Neural cell (in vitro differentiated cells): ENCODE data around the gene ERC2. TPM values are rescaled to one million over a fixed set of nuclear protein-coding genes. Genes with fewer than 3 reads are reported as not detected.

Experiments
- H2AFZ ChIP-seq: fragments of 200-600, 300-800 bp; sonication (generic), shearing (Covaris generic); 2 replicates; pipeline ENCODE4 v1.6.0; 2014; ENCODE audit warnings: low read depth, mild to moderate bottlenecking, antibody characterized with exemption, low read length, moderate library complexity
- H3F3A ChIP-seq: fragments of 200-600 bp; shearing (Covaris generic); 2 replicates; pipeline ENCODE4 v1.6.1; 2016; ENCODE audit warnings: mild to moderate bottlenecking, moderate library complexity, mixed read lengths, antibody characterized with exemption, low read length; ENCODE audit not compliant: insufficient read depth, poor library complexity, severe bottlenecking
- H3K27ac ChIP-seq: fragments of 200-600, 300-800 bp; sonication (generic), shearing (Covaris generic); 2 replicates; pipeline ENCODE4 v1.5.1; 2014; ENCODE audit warnings: mild to moderate bottlenecking, low read length, moderate library complexity
- H3K27me3 ChIP-seq: fragments of 300-800, 200-600 bp; sonication (generic), shearing (Covaris generic); 2 replicates; pipeline ENCODE4 v1.6.0; 2014; ENCODE audit warnings: mild to moderate bottlenecking, low read depth, low read length, moderate library complexity; ENCODE audit not compliant: insufficient read depth
- H3K36me3 ChIP-seq: fragments of 300-800, 200-600 bp; sonication (generic), shearing (Covaris generic); 2 replicates; pipeline ENCODE4 v1.5.1; 2014; ENCODE audit warnings: mild to moderate bottlenecking, antibody characterized with exemption, low read length, moderate library complexity; ENCODE audit not compliant: insufficient read depth
- H3K4me2 ChIP-seq: fragments of 300-800, 200-600 bp; sonication (generic), shearing (Covaris generic); 2 replicates; pipeline ENCODE4 v1.6.0; 2014; ENCODE audit warnings: mild to moderate bottlenecking, low read length
- H3K4me3 ChIP-seq: fragments of 300-800, 200-600 bp; sonication (generic), shearing (Covaris generic); 2 replicates; pipeline ENCODE4 v1.5.1; 2014; ENCODE audit warnings: mild to moderate bottlenecking, low read length, moderate library complexity
- H3K79me2 ChIP-seq: fragments of 200-600 bp; shearing (Covaris generic); replicated peaks from 2 replicates; pipeline ENCODE4 v1.6.0; 2014; ENCODE audit warnings: mild to moderate bottlenecking, low read length, moderate library complexity; ENCODE audit not compliant: insufficient read depth
- H3K9ac ChIP-seq: fragments of 300-800, 200-600 bp; sonication (generic), shearing (Covaris generic); 2 replicates; pipeline ENCODE4 v1.6.1; 2016; ENCODE audit warnings: mild to moderate bottlenecking, low read length, mixed read lengths
- H3K9me2 ChIP-seq: fragments of 200-600 bp; shearing (Covaris generic); 2 replicates; pipeline ENCODE4 v1.6.1; 2016; ENCODE audit warnings: mild to moderate bottlenecking, low read length, mixed read lengths; ENCODE audit not compliant: insufficient read depth
- H3K9me3 ChIP-seq: fragments of 200-600, 300-800 bp; sonication (generic), shearing (Covaris generic); 2 replicates; pipeline ENCODE4 v1.6.1; 2016; ENCODE audit warnings: mild to moderate bottlenecking, mixed run types, low read length, moderate library complexity, mixed read lengths
- H4K20me1 ChIP-seq: fragments of 200-600 bp; shearing (Covaris generic); 2 replicates; pipeline ENCODE4 v1.6.1; 2016; ENCODE audit warnings: mild to moderate bottlenecking, mixed run types; ENCODE audit not compliant: insufficient read depth
- CTCF ChIP-seq: fragments of 450-650 bp; IDR thresholded peaks from 2 replicates; pipeline ENCODE4 v1.5.1; 2014; ENCODE audit warnings: antibody characterized with exemption, mild to moderate bottlenecking, moderate library complexity; ENCODE audit not compliant: poor library complexity, severe bottlenecking
- EP300 ChIP-seq: fragments of 450-650 bp; conservative IDR thresholded peaks from 2 replicates; pipeline ENCODE4 v1.6.1; 2014; ENCODE audit warnings: antibody characterized with exemption, mild to moderate bottlenecking, moderate library complexity; ENCODE audit not compliant: poor library complexity, severe bottlenecking
- EZH2 ChIP-seq: fragments of 200-600, 300-800 bp; shearing (Covaris generic), sonication (generic); IDR thresholded peaks from 2 replicates; pipeline ENCODE4 v1.6.1; 2014; ENCODE audit warnings: antibody characterized with exemption, low read length, borderline replicate concordance, mild to moderate bottlenecking; ENCODE audit not compliant: insufficient read depth, poor library complexity, severe bottlenecking
- MXI1 ChIP-seq: fragments of 450-650 bp; conservative IDR thresholded peaks from 2 replicates; pipeline ENCODE4 v1.6.1; 2014; ENCODE audit warnings: antibody characterized with exemption, mild to moderate bottlenecking; ENCODE audit not compliant: poor library complexity, severe bottlenecking
- POLR2AphosphoS5 ChIP-seq: IDR thresholded peaks from 2 replicates; pipeline ENCODE4 v1.6.1; 2012
- RAD21 ChIP-seq: fragments of 450-650 bp; conservative IDR thresholded peaks from 2 replicates; pipeline ENCODE4 v1.6.1; 2014; ENCODE audit warnings: antibody characterized with exemption, mild to moderate bottlenecking, moderate library complexity
- REST ChIP-seq: IDR thresholded peaks from 2 replicates; pipeline ENCODE4 v1.6.1; 2012; ENCODE audit warnings: borderline replicate concordance
- SMC3 ChIP-seq: fragments of 450-650 bp; conservative IDR thresholded peaks from 2 replicates; pipeline ENCODE4 v1.6.1; 2014; ENCODE audit warnings: antibody characterized with exemption, mild to moderate bottlenecking, moderate library complexity; ENCODE audit not compliant: poor library complexity
- TAF1 ChIP-seq: IDR thresholded peaks from 2 replicates; pipeline ENCODE4 v1.6.1; 2012; ENCODE audit warnings: low read depth
- polyA plus RNA-seq: library from polyadenylated mRNA; depleted of rRNA; stranded (reverse); fragments of >200 nt; gene quantifications from 2 replicates; pipeline ENCODE4 v1.2.3, GENCODE V29; 2014

ERC2 gene
- polyA plus RNA-seq, 1 donor from 2014 or later = 60.4 TPM

GRCh38 chr3:55619046-55619808, 849.0 kb downstream of the ERC2 start:
- Histone ChIP-seq H3K4me2 (no peak overlapping the region), H3K9ac (no peak overlapping the region), H3K27ac (no peak overlapping the region), H4K20me1 (no peaks in the 10 kb centered on the region), H3F3A (no peaks in the 10 kb centered on the region), H3K9me3 (no peaks in the 10 kb centered on the region), H2AFZ (no peak overlapping the region), H3K4me3 (no peak overlapping the region), H3K9me2 (no peaks in the 10 kb centered on the region), H3K36me3 (no peaks in the 10 kb centered on the region), H3K27me3 (no peaks in the 10 kb centered on the region), H3K79me2 (no peaks in the 10 kb centered on the region)
- TF ChIP-seq EZH2 = no peak
- no peak for TF ChIP-seq SMC3
- TF ChIP-seq TAF1 = no peak
- TF ChIP-seq EP300 = no peak
- TF ChIP-seq POLR2AphosphoS5 = no peak
- TF ChIP-seq RAD21 = no peak
- TF ChIP-seq CTCF = no peak
- TF ChIP-seq MXI1 = no peak
- no peak for TF ChIP-seq REST

GRCh38 chr3:55617385-55617784, 850.9 kb downstream of the ERC2 start:
- Histone ChIP-seq H3K9me3 (no peaks in the 10 kb centered on the region), H3K27ac (no peak overlapping the region), H3K9ac (no peak overlapping the region), H3K36me3 (no peaks in the 10 kb centered on the region), H3F3A (no peaks in the 10 kb centered on the region), H2AFZ (no peak overlapping the region), H4K20me1 (no peaks in the 10 kb centered on the region), H3K9me2 (no peaks in the 10 kb centered on the region), H3K4me2 (no peak overlapping the region), H3K79me2 (no peaks in the 10 kb centered on the region), H3K4me3 (no peak overlapping the region), H3K27me3 (no peaks in the 10 kb centered on the region)
- no peak for TF ChIP-seq SMC3
- TF ChIP-seq TAF1 = no peak
- TF ChIP-seq EZH2 = no peak
- no peak for TF ChIP-seq CTCF
